ENCODE measurements around the gene SLC16A4.
A peak's percentile ranks its signal among the peaks of the same experiment; 100 is the strongest.

SLC16A4 gene

GRCh38 chr1:110350360-110350759 is 40.5 kb downstream of the SLC16A4 start:
- DNase-seq, result no peak

GRCh38 chr1:110348771-110349170 is 42.1 kb downstream of the SLC16A4 start:
- DNase-seq, result no peak

- DNase-seq, result no peak
Observed at GRCh38 chr1:110348050-110348449, 42.8 kb downstream of the SLC16A4 start.

- no peak for DNase-seq
Observed at GRCh38 chr1:110347182-110347893, 43.5 kb downstream of the SLC16A4 start.

- no peak for DNase-seq
Observed at GRCh38 chr1:110346690-110347089, 44.1 kb downstream of the SLC16A4 start.

- DNase-seq, result no peak
Observed at GRCh38 chr1:110345480-110345879, 45.3 kb downstream of the SLC16A4 start.

GRCh38 chr1:110344152-110344551 is 46.7 kb downstream of the SLC16A4 start:
- DNase-seq, result no peak

- no peak for DNase-seq
Observed at GRCh38 chr1:110343249-110343648, 47.6 kb downstream of the SLC16A4 start.

GRCh38 chr1:110341872-110342331 is 48.9 kb downstream of the SLC16A4 start:
- no peak for DNase-seq

- no peak for DNase-seq
Observed at GRCh38 chr1:110341146-110341871, 49.5 kb downstream of the SLC16A4 start.

- DNase-seq, result no peak
Observed at GRCh38 chr1:110340207-110340468, 50.7 kb downstream of the SLC16A4 start.

GRCh38 chr1:110339407-110340206 is 51.2 kb downstream of the SLC16A4 start:
- no peak for DNase-seq

- DNase-seq, result peak; percentile 100
Observed at GRCh38 chr1:110338886-110339406, 51.9 kb downstream of the SLC16A4 start, which contains the start of gene RBM15. Gene RBM15, plus strand, starts transcription at chr1:110339377. Its CDS starts 29 bp downstream, at chr1:110339406.

GRCh38 chr1:110338309-110338885 is 52.4 kb downstream of the SLC16A4 start:
- peak; percentile 92 for DNase-seq

GRCh38 chr1:110337704-110338308 is 53.0 kb downstream of the SLC16A4 start:
- no peak for DNase-seq

GRCh38 chr1:110336300-110337039 is 54.4 kb downstream of the SLC16A4 start:
- DNase-seq, result no peak

- no peak for DNase-seq
Observed at GRCh38 chr1:110335265-110335664, 55.6 kb downstream of the SLC16A4 start.

GRCh38 chr1:110328700-110329099 is 62.1 kb downstream of the SLC16A4 start:
- DNase-seq, result no peak

GRCh38 chr1:110328274-110328673 is 62.6 kb downstream of the SLC16A4 start:
- DNase-seq, result no peak

- no peak for DNase-seq
Observed at GRCh38 chr1:110326826-110327225, 64.0 kb downstream of the SLC16A4 start.

GRCh38 chr1:110324667-110325066 is 66.2 kb downstream of the SLC16A4 start:
- no peak for DNase-seq

GRCh38 chr1:110321846-110322245 is 69.0 kb downstream of the SLC16A4 start:
- no peak for DNase-seq
